HepG2 (cell line): ENCODE results near the gene KATNB1. TPM values are rescaled to one million over a fixed set of nuclear protein-coding genes. Genes with fewer than 3 reads are reported as not detected.

Experiments used
- CBX5 ChIP-seq: sonication (generic); formaldehyde crosslinking; IDR thresholded peaks from 2 replicates; pipeline ENCODE4 v1.4.0; 2020; ENCODE audit warnings: missing genetic modification reagents, borderline replicate concordance
- EZH2 ChIP-seq: conservative IDR thresholded peaks from 2 replicates; pipeline ENCODE4 v1.6.1; 2012; ENCODE audit warnings: mild to moderate bottlenecking, low read depth, low read length, moderate library complexity
- FLYWCH1 ChIP-seq: sonication (generic); formaldehyde crosslinking; IDR thresholded peaks from 2 replicates; pipeline ENCODE4 v1.8.1; 2023; ENCODE audit warnings: mild to moderate bottlenecking, missing genetic modification reagents
- GFI1 ChIP-seq: sonication (generic); formaldehyde crosslinking; IDR thresholded peaks from 2 replicates; pipeline ENCODE4 v1.5.0; 2020; ENCODE audit warnings: missing genetic modification reagents, mild to moderate bottlenecking, borderline replicate concordance
- MED1 ChIP-seq: sonication (generic); formaldehyde crosslinking; IDR thresholded peaks from 2 replicates; pipeline ENCODE4 v1.4.0; 2020; ENCODE audit warnings: missing genetic modification reagents
- MED13 ChIP-seq: sonication (generic); formaldehyde crosslinking; IDR thresholded peaks from 2 replicates; pipeline ENCODE4 v1.5.0; 2020; ENCODE audit warnings: missing genetic modification reagents
- NFIB ChIP-seq: sonication (generic); formaldehyde crosslinking; IDR thresholded peaks from 2 replicates; pipeline ENCODE4 v1.9.0; 2021; ENCODE audit warnings: missing genetic modification reagents, mild to moderate bottlenecking, borderline replicate concordance
- NFIC ChIP-seq: IDR thresholded peaks from 2 replicates; pipeline ENCODE4 v1.6.1; 2012; ENCODE audit warnings: mild to moderate bottlenecking, low read length, inconsistent platforms
- SIX4 ChIP-seq: sonication (generic); formaldehyde crosslinking; IDR thresholded peaks from 2 replicates; pipeline ENCODE4 v1.4.0; 2020; ENCODE audit warnings: missing genetic modification reagents
- SP2 ChIP-seq: sonication (generic); formaldehyde crosslinking; IDR thresholded peaks from 2 replicates; pipeline ENCODE4 v1.5.1; 2020; ENCODE audit warnings: mild to moderate bottlenecking, missing genetic modification reagents
- SPEN ChIP-seq: sonication (generic); formaldehyde crosslinking; IDR thresholded peaks from 2 replicates; pipeline ENCODE4 v1.5.1; 2020; ENCODE audit warnings: low read depth, mild to moderate bottlenecking, missing genetic modification reagents
- SRSF4 ChIP-seq: fragments of 200-400 bp; formaldehyde crosslinking; IDR thresholded peaks from one replicate; pipeline ENCODE4 v1.6.1; 2018; ENCODE audit warnings: mild to moderate bottlenecking, low read depth, low read length, moderate library complexity; ENCODE audit not compliant: poor library complexity, severe bottlenecking
- TRIM24 ChIP-seq: sonication (generic); formaldehyde crosslinking; IDR thresholded peaks from 2 replicates; pipeline ENCODE4 v1.8.0; 2022; ENCODE audit warnings: mild to moderate bottlenecking, missing genetic modification reagents
- ZNF207 ChIP-seq: fragments of 450-650 bp; IDR thresholded peaks from 2 replicates; pipeline ENCODE4 v1.6.1; 2016; ENCODE audit warnings: antibody characterized with exemption, borderline replicate concordance
- ZNF337 ChIP-seq: sonication (generic); formaldehyde crosslinking; IDR thresholded peaks from 2 replicates; pipeline ENCODE4 v1.5.1; 2020; ENCODE audit warnings: missing genetic modification reagents, low read depth, mild to moderate bottlenecking, borderline replicate concordance
- ZNF34 ChIP-seq: sonication (generic); formaldehyde crosslinking; IDR thresholded peaks from 2 replicates; pipeline ENCODE4 v1.4.0; 2020; ENCODE audit warnings: mild to moderate bottlenecking, missing genetic modification reagents, borderline replicate concordance
- ZNF543 ChIP-seq: sonication (generic); formaldehyde crosslinking; IDR thresholded peaks from 2 replicates; pipeline ENCODE4 v1.4.0; 2020; ENCODE audit warnings: mild to moderate bottlenecking, missing genetic modification reagents
- ZNF589 ChIP-seq: sonication (generic); formaldehyde crosslinking; conservative IDR thresholded peaks from 2 replicates; pipeline ENCODE4 v1.8.0; 2022; ENCODE audit warnings: mild to moderate bottlenecking, moderate library complexity, missing genetic modification reagents
- ZNF598 ChIP-seq: sonication (generic); formaldehyde crosslinking; IDR thresholded peaks from 2 replicates; pipeline ENCODE4 v1.5.1; 2020; ENCODE audit warnings: mild to moderate bottlenecking, missing genetic modification reagents, borderline replicate concordance
- polyA plus RNA-seq, 8 experiments: library from polyadenylated mRNA; depleted of rRNA in 3 of 8; stranded (reverse) in 7 of 8; unstranded in 1 of 8; fragments of >200 nt; fragmentation: Illumina TruSeq in 4 of 8; extraction: Trizol in 4 of 8; gene quantifications; 2 replicates each; pipeline versions ENCODE4 v1.2.1 to v1.2.3, GENCODE V29; 2011 to 2016; ENCODE audit warnings: low read depth in 4 of 8, missing spikeins in 1 of 8, mixed read lengths in 1 of 8; ENCODE audit not compliant: insufficient read depth in 1 of 8
- total RNA-seq, 5 experiments: library from RNA; depleted of rRNA; stranded (reverse); fragments of >200 nt; fragmentation: Illumina TruSeq; extraction: Trizol; gene quantifications; 2 replicates each; pipeline ENCODE4 v1.2.3, GENCODE V29; 2016; ENCODE audit warnings: low read depth in 1 of 5
- TF ChIP-seq, protein P1 (sequence below): sonication (generic); formaldehyde crosslinking; IDR thresholded peaks from 2 replicates; pipeline ENCODE4 v1.4.0; 2020; ENCODE audit warnings: missing genetic modification reagents, mild to moderate bottlenecking, borderline replicate concordance
- TF ChIP-seq, protein P2 (sequence below): sonication (generic); formaldehyde crosslinking; IDR thresholded peaks from 2 replicates; pipeline ENCODE4 v1.4.0; 2020; ENCODE audit warnings: mild to moderate bottlenecking, missing genetic modification reagents, borderline replicate concordance
- TF ChIP-seq, protein P3 (sequence below): sonication (generic); formaldehyde crosslinking; IDR thresholded peaks from 2 replicates; pipeline ENCODE4 v1.4.0; 2020; ENCODE audit warnings: mild to moderate bottlenecking, missing genetic modification reagents
- TF ChIP-seq, protein P4 (sequence below): IDR thresholded peaks from 2 replicates; pipeline ENCODE4 v1.6.1; 2018; ENCODE audit warnings: missing genetic modification reagents, mild to moderate bottlenecking, missing compliant biosample characterization
- TF ChIP-seq, protein P5 (sequence below): sonication (generic); formaldehyde crosslinking; IDR thresholded peaks from 2 replicates; pipeline ENCODE4 v1.4.0; 2020; ENCODE audit warnings: missing genetic modification reagents

KATNB1 gene
- total and polyA plus RNA-seq, 2 of the 13 experiments (the other 11 are each of a cell fraction or from before 2014, with no cell fraction given): 31.5 to 43.5 TPM

DNA sequence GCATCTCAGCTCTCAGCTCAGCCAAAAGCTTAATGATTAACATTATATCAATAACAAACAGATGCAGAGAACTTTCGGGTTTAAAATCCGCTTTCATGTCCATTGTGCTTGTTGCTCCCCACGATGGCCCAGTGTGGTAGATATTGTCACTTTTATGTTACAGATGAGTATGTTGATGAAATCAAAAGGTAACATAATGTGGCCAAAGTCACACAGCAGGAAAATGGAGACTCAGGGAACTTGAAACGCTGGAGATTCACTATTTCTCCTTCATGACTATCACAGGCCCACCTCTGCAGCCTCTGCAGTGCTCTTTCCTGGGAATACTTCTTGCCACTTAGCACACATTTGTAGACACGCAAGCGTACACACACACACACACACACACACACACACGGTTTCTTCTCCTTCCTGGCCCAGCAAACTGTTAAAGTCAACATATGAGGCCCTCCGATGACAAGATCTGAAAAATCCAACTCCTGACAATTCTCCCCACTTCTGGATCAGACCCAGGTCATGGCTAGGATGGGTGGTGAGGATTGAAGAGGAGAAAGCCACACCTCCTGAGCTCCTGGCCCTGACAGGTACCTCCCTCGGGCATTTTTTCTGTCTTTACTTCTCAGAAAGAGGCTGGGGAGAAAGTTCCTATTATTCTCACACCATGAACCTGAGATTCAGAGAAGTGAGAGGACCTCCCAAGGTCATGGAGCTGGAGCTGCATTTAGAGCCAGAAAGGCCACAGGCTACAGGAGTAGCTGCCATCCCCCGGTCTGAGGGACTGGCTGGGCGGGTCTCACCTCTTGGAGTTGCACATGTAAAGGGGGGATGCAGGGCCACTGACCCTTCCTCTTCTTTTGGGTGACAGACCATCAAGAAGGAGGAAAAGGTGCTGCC is 31.3 kb upstream of the KATNB1 start (continued):
- TF ChIP-seq ZNF337 (peak; percentile 83; the same call in 1 of the 2 replicates), ZNF598 (CRISPR knock-in tag) (no peak), GFI1 (CRISPR knock-in tag) (no peak), NFIB (CRISPR knock-in tag) (no peak), CBX5 (CRISPR knock-in tag) (no peak), ZNF589 (CRISPR knock-in tag) (no peak), TRIM24 (CRISPR knock-in tag) (no peak), FLYWCH1 (no peak), MED13 (CRISPR knock-in tag) (no peak), SIX4 (CRISPR knock-in tag) (0 out of 2 replicates have a peak, but pooled peaks have one; percentile 20), NFIC (peak; percentile 26; the same call in 1 of the 2 replicates), ZNF34 (CRISPR knock-in tag) (no peak), MED1 (CRISPR knock-in tag) (peak; percentile 76), ZNF543 (CRISPR knock-in tag) (peak; percentile 95), SPEN (CRISPR knock-in tag) (peak; percentile 42; the same call in 1 of the 2 replicates), SRSF4 (no peak), SP2 (CRISPR knock-in tag) (no peak), EZH2 (no peak), ZNF207 (no peak)
- TF ChIP-seq, protein P1, sequence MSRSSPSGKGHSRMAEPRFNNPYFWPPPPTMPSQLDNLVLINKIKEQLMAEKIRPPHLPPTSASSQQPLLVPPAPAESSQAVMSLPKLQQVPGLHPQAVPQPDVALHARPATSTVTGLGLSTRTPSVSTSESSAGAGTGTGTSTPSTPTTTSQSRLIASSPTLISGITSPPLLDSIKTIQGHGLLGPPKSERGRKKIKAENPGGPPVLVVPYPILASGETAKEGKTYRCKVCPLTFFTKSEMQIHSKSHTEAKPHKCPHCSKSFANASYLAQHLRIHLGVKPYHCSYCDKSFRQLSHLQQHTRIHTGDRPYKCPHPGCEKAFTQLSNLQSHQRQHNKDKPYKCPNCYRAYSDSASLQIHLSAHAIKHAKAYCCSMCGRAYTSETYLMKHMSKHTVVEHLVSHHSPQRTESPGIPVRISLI: peak; percentile 94
- TF ChIP-seq, protein P2, sequence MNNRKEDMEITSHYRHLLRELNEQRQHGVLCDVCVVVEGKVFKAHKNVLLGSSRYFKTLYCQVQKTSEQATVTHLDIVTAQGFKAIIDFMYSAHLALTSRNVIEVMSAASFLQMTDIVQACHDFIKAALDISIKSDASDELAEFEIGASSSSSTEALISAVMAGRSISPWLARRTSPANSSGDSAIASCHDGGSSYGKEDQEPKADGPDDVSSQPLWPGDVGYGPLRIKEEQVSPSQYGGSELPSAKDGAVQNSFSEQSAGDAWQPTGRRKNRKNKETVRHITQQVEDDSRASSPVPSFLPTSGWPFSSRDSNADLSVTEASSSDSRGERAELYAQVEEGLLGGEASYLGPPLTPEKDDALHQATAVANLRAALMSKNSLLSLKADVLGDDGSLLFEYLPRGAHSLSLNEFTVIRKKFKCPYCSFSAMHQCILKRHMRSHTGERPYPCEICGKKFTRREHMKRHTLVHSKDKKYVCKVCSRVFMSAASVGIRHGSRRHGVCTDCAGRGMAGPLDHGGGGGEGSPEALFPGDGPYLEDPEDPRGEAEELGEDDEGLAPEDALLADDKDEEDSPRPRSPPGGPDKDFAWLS (CRISPR knock-in tag): peak; percentile 64; the same call in 1 of the 2 replicates
- TF ChIP-seq, protein P3, sequence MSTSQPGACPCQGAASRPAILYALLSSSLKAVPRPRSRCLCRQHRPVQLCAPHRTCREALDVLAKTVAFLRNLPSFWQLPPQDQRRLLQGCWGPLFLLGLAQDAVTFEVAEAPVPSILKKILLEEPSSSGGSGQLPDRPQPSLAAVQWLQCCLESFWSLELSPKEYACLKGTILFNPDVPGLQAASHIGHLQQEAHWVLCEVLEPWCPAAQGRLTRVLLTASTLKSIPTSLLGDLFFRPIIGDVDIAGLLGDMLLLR: no peak
- TF ChIP-seq, protein P4, sequence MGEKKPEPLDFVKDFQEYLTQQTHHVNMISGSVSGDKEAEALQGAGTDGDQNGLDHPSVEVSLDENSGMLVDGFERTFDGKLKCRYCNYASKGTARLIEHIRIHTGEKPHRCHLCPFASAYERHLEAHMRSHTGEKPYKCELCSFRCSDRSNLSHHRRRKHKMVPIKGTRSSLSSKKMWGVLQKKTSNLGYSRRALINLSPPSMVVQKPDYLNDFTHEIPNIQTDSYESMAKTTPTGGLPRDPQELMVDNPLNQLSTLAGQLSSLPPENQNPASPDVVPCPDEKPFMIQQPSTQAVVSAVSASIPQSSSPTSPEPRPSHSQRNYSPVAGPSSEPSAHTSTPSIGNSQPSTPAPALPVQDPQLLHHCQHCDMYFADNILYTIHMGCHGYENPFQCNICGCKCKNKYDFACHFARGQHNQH (CRISPR knock-in tag): peak; percentile 37; the same call in 1 of the 2 replicates
- TF ChIP-seq, protein P5, sequence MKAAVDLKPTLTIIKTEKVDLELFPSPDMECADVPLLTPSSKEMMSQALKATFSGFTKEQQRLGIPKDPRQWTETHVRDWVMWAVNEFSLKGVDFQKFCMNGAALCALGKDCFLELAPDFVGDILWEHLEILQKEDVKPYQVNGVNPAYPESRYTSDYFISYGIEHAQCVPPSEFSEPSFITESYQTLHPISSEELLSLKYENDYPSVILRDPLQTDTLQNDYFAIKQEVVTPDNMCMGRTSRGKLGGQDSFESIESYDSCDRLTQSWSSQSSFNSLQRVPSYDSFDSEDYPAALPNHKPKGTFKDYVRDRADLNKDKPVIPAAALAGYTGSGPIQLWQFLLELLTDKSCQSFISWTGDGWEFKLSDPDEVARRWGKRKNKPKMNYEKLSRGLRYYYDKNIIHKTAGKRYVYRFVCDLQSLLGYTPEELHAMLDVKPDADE (CRISPR knock-in tag): no peak
